COLO668 (cell line): Measurements from ENCODE around the gene SWT1.
A peak's percentile ranks its signal among the peaks of the same experiment; 100 is the strongest.

Source experiments
- DNase-seq: peaks from one replicate; lab custom pipeline; 2025; ENCODE audit not compliant: unreplicated experiment; lab: John Stamatoyannopoulos, UW

The SWT1 gene

DNA sequence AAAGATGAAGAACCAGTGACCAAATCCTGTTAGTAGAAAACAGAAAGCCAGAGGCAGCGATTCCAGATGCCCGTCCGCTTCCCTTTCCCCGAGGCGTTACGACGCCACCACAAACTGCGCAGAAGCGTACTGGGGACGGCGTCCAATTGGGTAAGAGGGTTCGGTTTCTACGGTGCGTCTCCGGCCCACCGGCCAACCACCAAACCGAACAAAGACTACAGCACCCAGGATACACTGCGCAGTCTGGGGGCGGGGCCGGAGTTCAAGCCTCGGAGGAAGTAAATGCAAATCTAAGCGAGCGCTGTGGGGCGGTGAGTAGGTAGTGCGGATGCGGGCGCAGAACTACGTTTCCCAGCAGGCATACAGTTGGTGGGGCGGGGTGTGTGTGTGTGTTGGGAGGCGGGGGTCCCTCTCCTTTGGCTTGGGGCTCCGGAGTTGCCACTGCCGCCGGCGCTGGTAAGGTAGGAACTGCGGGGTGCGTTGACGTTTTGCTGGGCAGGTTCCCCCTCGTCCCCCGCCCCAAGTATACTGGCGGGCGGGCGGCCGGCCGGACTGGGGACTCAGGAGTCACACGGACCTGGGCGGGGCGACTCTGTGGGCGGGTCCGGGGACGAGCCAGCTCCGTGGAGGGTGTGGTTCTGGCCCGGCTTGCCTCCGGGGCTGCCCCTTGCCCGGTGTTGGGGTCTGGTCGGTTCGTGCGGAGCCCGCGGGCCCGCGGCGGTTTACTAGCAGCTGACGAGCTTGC is at the start of gene SWT1, which contains the start of gene TRMT1L:
Gene SWT1, plus strand, starts transcription at position 314 of the 745 bp plus-strand sequence. CDS start 3,675 bp downstream, outside the sequence.
Gene TRMT1L, minus strand, starts transcription at position 100 of the 745 bp plus-strand sequence. CDS start 241 bp downstream, outside the sequence.
- DNase-seq, result peak; percentile 99

DNA sequence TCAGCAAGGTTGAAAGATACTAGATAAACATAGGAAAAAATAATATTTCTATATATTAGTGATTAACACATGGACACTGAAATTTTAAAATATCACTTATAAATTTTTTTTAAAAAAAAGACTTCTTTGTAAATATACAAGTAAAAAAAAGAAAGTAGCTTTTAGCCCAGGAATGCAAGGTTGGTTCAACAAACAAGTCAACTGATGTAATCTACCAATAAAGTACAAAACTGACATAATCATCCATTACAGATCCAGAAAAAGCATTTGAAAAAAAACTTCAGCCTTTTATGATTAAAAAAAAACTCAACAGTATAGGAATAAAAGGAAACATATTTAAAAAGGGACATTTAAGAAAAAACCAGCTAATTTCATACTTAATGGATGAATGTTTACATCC is 48.6 kb upstream of the SWT1 start:
- DNase-seq, result no peak

- DNase-seq, result no peak
Measured at GRCh38 chr1:185110145-185110544, 46.8 kb upstream of the SWT1 start.

GRCh38 chr1:185111873-185112272 is 45.1 kb upstream of the SWT1 start:
- DNase-seq, result no peak

GRCh38 chr1:185112356-185112755 is 44.6 kb upstream of the SWT1 start:
- DNase-seq, result no peak

DNA sequence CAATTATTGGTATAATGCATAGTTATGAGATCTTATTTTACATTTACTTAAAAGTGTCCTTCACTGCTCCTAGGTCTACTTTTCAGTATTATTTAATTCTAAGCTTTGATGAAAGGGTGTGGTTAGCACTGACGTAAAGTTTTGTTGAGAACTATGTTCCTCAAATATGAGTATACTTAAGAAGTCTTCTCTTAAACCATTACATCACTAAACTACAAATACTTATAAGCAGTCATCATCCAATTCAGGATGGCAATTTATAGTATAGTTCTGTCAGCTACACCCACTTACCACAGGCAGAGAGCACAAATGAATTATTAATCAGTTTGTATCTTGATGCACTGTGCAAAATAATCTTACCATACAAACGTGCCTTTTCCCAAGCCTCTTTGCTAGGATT is 27.3 kb upstream of the SWT1 start:
- no peak for DNase-seq

GRCh38 chr1:185132534-185132933 is 24.4 kb upstream of the SWT1 start:
- no peak for DNase-seq

- DNase-seq, result no peak
Measured at GRCh38 chr1:185137896-185138545, 18.9 kb upstream of the SWT1 start.

DNA sequence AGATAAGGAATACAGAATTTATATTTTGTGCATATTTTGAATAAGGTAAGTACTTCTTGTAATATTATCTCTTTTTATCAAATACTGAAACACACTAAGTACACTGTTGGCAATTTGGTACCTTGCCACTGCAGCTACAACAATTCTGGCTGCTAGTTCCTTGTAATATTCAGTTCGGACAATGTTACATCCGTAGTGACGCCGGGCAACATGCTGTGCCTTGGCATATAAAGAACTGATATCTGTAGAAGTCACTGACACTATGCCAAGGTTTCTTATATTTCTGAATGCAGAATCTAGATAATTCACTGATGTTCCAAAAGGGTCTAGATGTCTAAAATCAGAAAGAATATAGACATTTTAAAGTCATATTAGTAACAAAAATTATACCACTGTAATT is 17.7 kb upstream of the SWT1 start:
- DNase-seq, result no peak

DNA sequence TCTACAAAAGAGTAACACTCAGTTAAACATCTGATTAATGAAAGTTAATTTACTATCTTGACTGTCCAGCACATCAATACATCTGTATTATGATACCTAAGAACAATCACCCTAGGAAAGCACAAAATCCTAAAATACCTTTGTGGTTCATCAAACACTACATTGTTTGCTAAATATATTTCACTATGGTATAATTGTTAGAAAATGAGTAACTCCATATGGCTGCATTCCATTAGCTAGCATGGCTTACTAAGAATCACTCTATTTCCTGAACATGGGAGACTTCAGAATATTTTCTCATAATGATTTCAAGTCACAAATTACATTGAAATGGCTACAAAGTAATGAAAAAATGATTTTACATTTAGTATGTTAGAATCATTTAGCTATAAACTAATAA is 12.7 kb upstream of the SWT1 start:
- DNase-seq, result no peak

DNA sequence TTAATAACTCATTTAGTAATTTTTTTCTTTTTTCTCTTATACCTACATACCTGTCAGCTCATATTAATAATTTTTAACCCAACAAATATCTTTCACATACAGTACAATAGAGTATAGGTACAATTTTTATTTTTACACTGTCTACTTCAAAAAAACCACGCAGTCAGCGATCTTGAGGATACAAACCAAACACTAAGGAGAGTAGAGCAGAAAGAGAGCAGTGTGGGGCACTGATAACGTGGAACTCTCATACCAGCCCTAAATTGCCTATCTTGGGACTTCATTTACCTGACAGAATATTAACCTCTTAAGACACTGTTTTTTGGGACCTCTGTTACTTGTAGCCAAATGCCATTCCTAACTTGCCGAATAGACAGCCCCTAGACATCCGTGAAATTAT is 5.8 kb upstream of the SWT1 start:
- no peak for DNase-seq

DNA sequence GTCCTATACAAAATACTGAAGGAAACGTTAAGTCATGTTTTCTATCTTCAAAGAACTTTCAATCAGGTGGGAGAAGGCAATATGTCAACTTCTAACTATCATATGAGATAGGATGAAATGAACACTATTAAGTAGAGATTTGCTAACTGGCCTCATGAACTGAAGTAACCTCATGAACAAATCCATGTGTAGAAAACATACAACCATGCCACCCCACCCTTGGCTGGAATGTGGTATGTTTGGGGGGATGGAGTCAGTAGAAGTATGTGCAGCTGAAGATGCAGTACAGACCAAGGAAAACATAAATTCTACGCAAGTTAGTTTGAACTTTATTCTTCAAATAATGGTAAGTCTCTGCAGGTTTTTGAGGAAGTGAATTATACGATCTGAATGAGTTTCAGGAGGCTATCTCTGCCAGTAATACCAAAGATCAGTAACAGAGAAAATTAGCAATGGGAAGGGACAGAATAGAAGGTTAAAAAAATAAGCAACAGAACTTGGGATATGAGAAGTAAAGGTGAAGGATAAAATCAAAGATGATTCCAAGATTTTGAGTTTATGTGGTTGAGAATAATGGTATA is 4.7 kb upstream of the SWT1 start:
- no peak for DNase-seq

- DNase-seq, result no peak
Measured at GRCh38 chr1:185154912-185155513, 2.0 kb upstream of the SWT1 start.

DNA sequence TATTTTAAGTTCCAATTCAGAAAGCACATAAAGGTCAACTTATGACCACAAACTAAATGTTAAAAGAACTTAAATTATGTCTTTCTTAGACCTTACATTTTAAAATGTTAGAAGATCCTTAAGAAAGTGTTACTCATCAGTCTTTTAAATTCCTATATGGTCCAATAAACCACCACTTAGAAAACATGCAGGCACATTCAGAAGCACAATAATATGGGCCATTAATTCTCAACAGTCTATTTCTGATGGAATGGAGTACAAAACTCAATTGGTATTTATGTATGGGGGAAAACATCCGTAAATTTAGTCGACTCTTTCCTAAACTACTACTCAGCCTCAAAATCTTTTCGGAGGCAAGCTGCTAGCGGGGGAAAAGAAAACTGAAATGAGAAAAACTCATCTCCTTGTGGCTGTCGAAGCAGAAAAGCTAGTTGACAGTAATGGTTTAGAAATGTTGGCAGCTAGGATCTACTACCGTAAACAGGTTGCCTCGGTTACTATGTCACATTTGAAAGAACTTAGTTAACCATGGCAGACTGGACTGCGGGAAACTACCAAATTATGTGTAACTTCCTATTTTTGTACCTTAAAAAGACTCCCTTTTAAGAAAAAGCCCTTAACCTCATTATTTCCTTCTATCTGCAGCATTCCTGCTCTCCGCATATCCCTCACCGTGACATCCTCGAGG is 1.2 kb upstream of the SWT1 start:
- DNase-seq, result no peak

DNA sequence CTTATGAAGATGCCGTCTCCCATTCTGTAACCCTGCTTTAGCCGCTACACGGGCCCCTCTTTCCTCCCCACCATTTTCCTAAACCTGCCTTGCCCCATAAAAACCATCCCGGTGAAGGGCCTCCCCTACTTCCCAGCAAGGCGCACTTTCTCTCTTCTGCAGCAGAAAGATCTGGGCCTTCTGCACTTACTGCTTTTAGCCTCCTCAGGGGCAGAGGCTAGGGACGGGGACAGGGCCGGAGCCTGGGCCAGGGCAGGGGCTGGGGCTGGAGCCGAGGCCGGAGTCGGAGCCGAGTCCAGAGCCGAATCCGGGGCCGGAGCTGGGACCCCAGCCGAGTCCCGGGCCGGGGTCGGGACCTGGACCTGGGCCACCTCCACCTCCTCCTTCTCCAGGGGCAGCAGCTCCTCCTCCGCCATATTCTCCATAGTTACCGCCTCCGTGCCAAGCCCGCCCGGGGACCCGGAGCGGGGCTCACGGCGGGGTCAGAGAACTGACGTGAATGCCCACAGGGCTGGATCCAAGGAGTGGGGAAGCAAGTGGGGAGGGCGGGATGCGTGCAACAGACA is 596 bp upstream of the SWT1 start:
- DNase-seq, result no peak

DNA sequence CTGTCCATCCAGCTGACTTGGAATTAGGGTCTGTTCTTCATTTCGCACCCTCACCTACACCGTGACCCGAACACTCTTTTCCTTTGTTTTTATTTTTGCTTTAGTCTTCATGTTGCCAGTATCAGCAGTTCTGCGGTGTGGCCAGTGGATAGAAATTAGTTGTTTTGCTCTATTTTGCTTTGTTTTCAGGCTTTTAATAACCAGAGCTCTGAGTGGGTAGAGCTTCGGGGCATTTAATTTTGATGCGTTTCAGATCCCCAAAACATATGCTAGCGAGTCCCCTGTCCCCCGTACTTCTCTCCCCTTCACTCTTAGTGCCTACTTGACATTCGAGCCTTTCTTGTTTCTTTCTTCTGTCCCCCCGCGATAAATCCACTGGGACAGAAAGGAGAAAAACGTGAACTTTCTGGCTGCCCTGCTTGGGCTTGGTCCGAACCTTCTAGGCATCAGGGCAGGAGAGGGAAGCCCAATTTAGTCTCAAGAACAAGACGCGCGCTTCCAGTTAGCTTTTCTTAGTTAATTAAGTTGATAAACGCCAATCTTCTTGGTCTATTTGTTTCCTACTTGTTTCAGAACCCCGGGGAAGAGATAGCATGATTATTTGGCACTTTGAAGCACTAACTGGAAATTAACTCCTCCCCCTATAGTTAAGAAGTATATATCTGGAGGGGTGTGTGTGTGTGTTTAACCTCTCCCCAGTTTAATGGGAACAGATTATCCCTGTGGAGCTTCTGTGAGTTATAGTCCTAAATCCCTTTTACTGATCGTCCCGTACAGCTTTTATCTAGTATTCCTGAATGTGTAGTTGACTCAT is 839 bp downstream of the SWT1 start:
- no peak for DNase-seq

GRCh38 chr1:185158800-185159199 is 1.8 kb downstream of the SWT1 start:
- DNase-seq, result no peak

GRCh38 chr1:185159966-185160365 is 3.0 kb downstream of the SWT1 start:
- no peak for DNase-seq

GRCh38 chr1:185162491-185162890 is 5.5 kb downstream of the SWT1 start:
- DNase-seq, result no peak

DNA sequence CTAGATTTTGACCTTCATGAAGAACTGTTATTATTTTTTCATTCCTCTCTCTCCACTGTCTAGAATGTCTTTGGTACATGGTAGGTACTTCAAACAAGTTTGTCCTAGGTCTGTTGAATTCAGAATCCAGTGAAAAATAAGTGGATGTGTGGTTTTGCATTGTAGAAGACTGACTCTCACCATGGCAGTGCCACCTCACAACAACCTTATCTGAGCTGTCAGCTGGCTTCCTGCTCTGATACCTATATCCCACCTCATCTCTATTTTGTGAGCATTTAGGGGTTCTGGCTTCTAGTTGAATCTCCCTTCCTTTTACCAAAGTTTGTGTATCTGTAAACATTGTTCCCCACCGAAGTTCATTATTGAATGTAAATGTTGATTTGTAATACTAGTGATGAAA is 9.1 kb downstream of the SWT1 start:
- DNase-seq, result no peak
